IMR-90 (cell line): Measurements from ENCODE around the gene DHRS12. TPM values are rescaled to one million over a fixed set of nuclear protein-coding genes. Genes with fewer than 3 reads are reported as not detected.

Experiments used
- ATAC-seq: fragments of 200-7000 bp; cut with Tn5 transposase; 2 replicates; pipeline ENCODE4 v1.9.1; 2020; ENCODE audit warnings: low read depth, mild to moderate bottlenecking, moderate library complexity
- BruUV-seq: library from RNA; stranded (reverse); fragments of 400-500 nt; replicated peaks from 2 replicates; lab custom pipeline; 2021; lab: Mats Ljungman, UMichigan
- CTCF ChIA-PET: fragments of 300-600 bp; formaldehyde crosslinking; extraction: SDS; loops from one replicate; lab custom pipeline; 2021; ENCODE audit warnings: antibody characterized with exemption; lab: Yijun Ruan, JAX
- POLR2A ChIA-PET: fragments of 300-600 bp; sonication (Branson Sonifier 250); formaldehyde crosslinking; loops from one replicate; lab custom pipeline; 2022; ENCODE audit warnings: antibody characterized with exemption; ENCODE audit not compliant: unreplicated experiment; lab: Charles Lee
- DNase-seq: peaks from one replicate; pipeline ENCODE4 v3.0.0; 2013
- H2AFZ ChIP-seq: replicated peaks from 2 replicates; pipeline ENCODE3; 2013; ENCODE audit warnings: low read length, mild to moderate bottlenecking; ENCODE audit not compliant: poor library complexity
- H2AK5ac ChIP-seq: 2 replicates; pipeline ENCODE4 v1.6.1; 2013; ENCODE audit warnings: low read depth, low read length, inconsistent platforms
- H2AK9ac ChIP-seq: replicated peaks from 2 replicates; pipeline ENCODE3; 2013; ENCODE audit warnings: mild to moderate bottlenecking, low read depth, low read length, moderate library complexity; ENCODE audit not compliant: poor library complexity
- H2BK120ac ChIP-seq: 2 replicates; pipeline ENCODE4 v1.6.1; 2013; ENCODE audit warnings: low read depth, low read length, inconsistent platforms
- H2BK15ac ChIP-seq: 3 replicates; pipeline ENCODE4 v1.6.1; 2013; ENCODE audit warnings: low read depth, low read length, inconsistent platforms
- H2BK20ac ChIP-seq: 2 replicates; pipeline ENCODE4 v1.6.1; 2013; ENCODE audit warnings: low read depth, mild to moderate bottlenecking, inconsistent platforms, low read length, moderate library complexity
- H2BK5ac ChIP-seq: 2 replicates; pipeline ENCODE4 v1.6.1; 2013; ENCODE audit warnings: mild to moderate bottlenecking, low read depth, low read length, inconsistent platforms; ENCODE audit not compliant: poor library complexity, severe bottlenecking
- H3K14ac ChIP-seq: replicated peaks from 2 replicates; pipeline ENCODE4 v1.6.1; 2013; ENCODE audit warnings: low read depth, low read length, inconsistent platforms
- H3K18ac ChIP-seq: 2 replicates; pipeline ENCODE4 v1.6.1; 2013; ENCODE audit warnings: low read depth, low read length, control low read depth
- H3K23ac ChIP-seq: 2 replicates; pipeline ENCODE4 v1.6.1; 2013; ENCODE audit warnings: low read depth, low read length, inconsistent platforms
- H3K27ac ChIP-seq: 2 replicates; pipeline ENCODE4 v1.5.1; 2013; ENCODE audit warnings: mild to moderate bottlenecking, control low read depth, low read length; ENCODE audit not compliant: insufficient read depth
- H3K27me3 ChIP-seq: 2 replicates; pipeline ENCODE4 v1.6.1; 2013; ENCODE audit warnings: low read length; ENCODE audit not compliant: control insufficient read depth, insufficient read depth
- H3K36me3 ChIP-seq: 2 replicates; pipeline ENCODE4 v1.6.1; 2013; ENCODE audit warnings: low read length, mixed read lengths; ENCODE audit not compliant: control insufficient read depth, insufficient read depth
- H3K4ac ChIP-seq: 2 replicates; pipeline ENCODE4 v1.6.1; 2013; ENCODE audit warnings: low read depth, low read length, inconsistent platforms
- H3K4me1 ChIP-seq: 2 replicates; pipeline ENCODE4 v1.6.1; 2013; ENCODE audit warnings: low read length, mixed read lengths; ENCODE audit not compliant: control insufficient read depth, insufficient read depth
- H3K4me2 ChIP-seq: 2 replicates; pipeline ENCODE4 v1.6.1; 2013; ENCODE audit warnings: low read depth, mild to moderate bottlenecking, control low read depth, low read length, moderate library complexity
- H3K4me3 ChIP-seq: 2 replicates; pipeline ENCODE4 v1.5.1; 2013; ENCODE audit warnings: low read depth, mild to moderate bottlenecking, control low read depth, low read length, moderate library complexity; ENCODE audit not compliant: insufficient read depth
- H3K56ac ChIP-seq: 2 replicates; pipeline ENCODE4 v1.6.1; 2013; ENCODE audit warnings: low read length, inconsistent platforms; ENCODE audit not compliant: insufficient read depth; ENCODE audit errors: extremely low read depth
- H3K79me1 ChIP-seq, 2 experiments: 2 replicates each; pipeline ENCODE4 v1.6.1; 2013; ENCODE audit warnings: low read length in 2 of 2, inconsistent platforms in 1 of 2, low read depth in 1 of 2
- H3K9ac ChIP-seq: 2 replicates; pipeline ENCODE4 v1.6.1; 2013; ENCODE audit warnings: low read depth, low read length, control low read depth
- H3K9me1 ChIP-seq: 2 replicates; pipeline ENCODE4 v1.6.1; 2013; ENCODE audit warnings: low read length, inconsistent platforms; ENCODE audit not compliant: insufficient read depth
- H3K9me3 ChIP-seq: 2 replicates; pipeline ENCODE4 v1.6.1; 2013; ENCODE audit warnings: low read length; ENCODE audit not compliant: control insufficient read depth, insufficient read depth
- H4K20me1 ChIP-seq: 2 replicates; pipeline ENCODE4 v1.6.1; 2013; ENCODE audit warnings: low read length, inconsistent platforms; ENCODE audit not compliant: insufficient read depth
- H4K5ac ChIP-seq: 2 replicates; pipeline ENCODE4 v1.6.1; 2013; ENCODE audit warnings: mild to moderate bottlenecking, low read depth, low read length, control low read depth
- H4K8ac ChIP-seq, 2 experiments: 2 replicates each; pipeline ENCODE4 v1.6.1; 2013; ENCODE audit warnings: low read depth in 2 of 2, low read length in 2 of 2, control low read depth in 1 of 2, inconsistent platforms in 1 of 2
- H4K91ac ChIP-seq: 2 replicates; pipeline ENCODE4 v1.6.1; 2013; ENCODE audit warnings: low read depth, low read length, inconsistent platforms; ENCODE audit not compliant: insufficient read depth
- BHLHE40 ChIP-seq: fragments of 150-350 bp; IDR thresholded peaks from 2 replicates; pipeline ENCODE4 v1.6.1; 2016; ENCODE audit warnings: mild to moderate bottlenecking, low read depth, low read length
- CEBPB ChIP-seq: IDR thresholded peaks from 2 replicates; pipeline ENCODE4 v1.6.1; 2012; ENCODE audit warnings: low read depth, low read length, improper control_type of control experiment
- CHD1 ChIP-seq: IDR thresholded peaks from 2 replicates; pipeline ENCODE4 v1.6.1; 2012; ENCODE audit warnings: low read depth, low read length, improper control_type of control experiment
- CTCF ChIP-seq: conservative IDR thresholded peaks from 2 replicates; pipeline ENCODE4 v1.5.1; 2012; ENCODE audit warnings: mild to moderate bottlenecking, low read depth, low read length, improper control_type of control experiment
- ELK1 ChIP-seq: fragments of 150-350 bp; IDR thresholded peaks from 2 replicates; pipeline ENCODE4 v1.6.1; 2016; ENCODE audit warnings: low read depth, mild to moderate bottlenecking, low read length, moderate library complexity, borderline replicate concordance
- FOS ChIP-seq: fragments of 150-350 bp; IDR thresholded peaks from 2 replicates; pipeline ENCODE4 v1.6.1; 2016; ENCODE audit warnings: low read depth, low read length
- MAFK ChIP-seq: IDR thresholded peaks from 2 replicates; pipeline ENCODE4 v1.6.1; 2012; ENCODE audit warnings: low read depth, low read length, improper control_type of control experiment
- MAZ ChIP-seq: IDR thresholded peaks from 2 replicates; pipeline ENCODE4 v1.6.1; 2012; ENCODE audit warnings: low read depth, mild to moderate bottlenecking, low read length, improper control_type of control experiment, moderate library complexity, borderline replicate concordance
- MXI1 ChIP-seq: IDR thresholded peaks from 2 replicates; pipeline ENCODE4 v1.6.1; 2012; ENCODE audit warnings: low read depth, mild to moderate bottlenecking, low read length, moderate library complexity, borderline replicate concordance
- NFE2L2 ChIP-seq: fragments of 150-350 bp; IDR thresholded peaks from 2 replicates; pipeline ENCODE4 v1.6.1; 2016; ENCODE audit warnings: low read depth, mild to moderate bottlenecking, low read length
- POLR2A ChIP-seq: IDR thresholded peaks from 2 replicates; pipeline ENCODE4 v1.6.1; 2012; ENCODE audit warnings: mild to moderate bottlenecking, low read depth, low read length
- RAD21 ChIP-seq: IDR thresholded peaks from 2 replicates; pipeline ENCODE4 v1.6.1; 2012; ENCODE audit warnings: low read length, improper control_type of control experiment
- RCOR1 ChIP-seq: IDR thresholded peaks from 2 replicates; pipeline ENCODE4 v1.6.1; 2012; ENCODE audit warnings: mild to moderate bottlenecking, low read length, improper control_type of control experiment; ENCODE audit not compliant: insufficient replicate concordance
- RFX5 ChIP-seq: IDR thresholded peaks from 2 replicates; pipeline ENCODE4 v1.8.0; 2012; ENCODE audit warnings: low read depth, mild to moderate bottlenecking, low read length, moderate library complexity
- SMC3 ChIP-seq: fragments of 150-350 bp; IDR thresholded peaks from 2 replicates; pipeline ENCODE4 v1.6.1; 2016; ENCODE audit warnings: low read depth, mild to moderate bottlenecking, antibody characterized with exemption, low read length, moderate library complexity
- USF2 ChIP-seq: fragments of 150-350 bp; IDR thresholded peaks from 2 replicates; pipeline ENCODE4 v1.6.1; 2017; ENCODE audit warnings: mild to moderate bottlenecking, antibody characterized with exemption, low read length, low read depth
- WGBS, 2 experiments: methylation state at CpG; one replicate each; pipeline versions ENCODE4 v1.1.5 to v1.1.7; 2013; ENCODE audit warnings: missing lambda C conversion rate in 2 of 2; ENCODE audit not compliant: insufficient read length in 1 of 2; ENCODE audit errors: extremely low coverage in 2 of 2; 5-methylcytosine and 5-hydroxymethylcytosine counted together
- dilution Hi-C: fragments of 300-500 bp; cut with HindIII; formaldehyde crosslinking; loops from one replicate; pipeline ENCODE4 v1.14.3; 2018; ENCODE audit warnings: low sequenced_read_pairs; ENCODE audit not compliant: unreplicated experiment
- in situ Hi-C: fragments of 300-500 bp; cut with MboI; formaldehyde crosslinking; loops from 3 replicates; pipeline ENCODE4 v1.14.3; 2019; ENCODE audit warnings: low sequenced_read_pairs, inconsistent platforms, mixed read lengths
- intact Hi-C: fragments of 100-400 bp; cut with micrococcal nuclease; formaldehyde crosslinking; loops from 2 replicates; pipeline ENCODE4 v1.10.0; 2022
- polyA plus RNA-seq, 3 experiments: library from polyadenylated mRNA; depleted of rRNA; stranded (reverse); fragments of >200 nt; gene quantifications; 2 replicates each; pipeline ENCODE4 v1.2.3, GENCODE V29; 2012; ENCODE audit warnings: low replicate concordance in 1 of 3
- total RNA-seq: library from RNA; depleted of rRNA; stranded (reverse); fragments of >200 nt; gene quantifications from 2 replicates; pipeline ENCODE4 v1.2.3, GENCODE V29; 2012

DHRS12 gene
- total and polyA plus RNA-seq, 2 of the 4 experiments (the other 2 are of a cell fraction): 1.3 to 1.6 TPM

- ATAC-seq: no peak
- no peak overlapping the region for H3K27ac ChIP-seq
Measured at GRCh38 chr13:51778392-51778791, 25.6 kb downstream of the DHRS12 start.

More at GRCh38 chr13:51778392-51778791, 25.6 kb downstream of the DHRS12 start:
- no peaks in the 10 kb centered on the region for H3K4me1 ChIP-seq
- H4K91ac ChIP-seq: no peak overlapping the region
- no peak for DNase-seq
- H3K4me3 ChIP-seq: no peak overlapping the region
- H2AK9ac ChIP-seq: no peak overlapping the region
- TF ChIP-seq RCOR1: no peak
- no peak for TF ChIP-seq POLR2A
- TF ChIP-seq CTCF: no peak
- TF ChIP-seq RAD21: no peak
- no peak for TF ChIP-seq MAZ
- TF ChIP-seq BHLHE40: no peak
- TF ChIP-seq CHD1: no peak
- no peak for TF ChIP-seq ELK1
- TF ChIP-seq FOS: no peak
- no peak for TF ChIP-seq SMC3
- no peak for TF ChIP-seq RFX5
- TF ChIP-seq MAFK: no peak
- no peak for TF ChIP-seq MXI1
- no peak for TF ChIP-seq NFE2L2
- no peak for TF ChIP-seq USF2
- TF ChIP-seq CEBPB: no peak
- ChIA-PET CTCF (no interaction called here), POLR2A (no interaction called here)
- intact Hi-C loops: no loop called here
- no peak overlapping the region for H3K18ac ChIP-seq
- no peak overlapping the region for H3K4ac ChIP-seq
- no peak overlapping the region for H2BK120ac ChIP-seq
- dilution Hi-C loops: no loop called here
- no peaks in the 10 kb centered on the region for H3K9me3 ChIP-seq
- H4K5ac ChIP-seq: no peak overlapping the region
- H4K20me1 ChIP-seq: no peaks in the 10 kb centered on the region
- no peak overlapping the region for H2BK5ac ChIP-seq
- no peak overlapping the region for H2AFZ ChIP-seq
- WGBS, 2 experiments: no CpG with 5 or more reads among the region's 11 CpGs
- H3K9ac ChIP-seq: no peak overlapping the region
- peaks cover 9% of the 10 kb centered on the region for H3K27me3 ChIP-seq
- no TSS peak for BruUV-seq
- no peak overlapping the region for H3K14ac ChIP-seq
- H2BK20ac ChIP-seq: no peak overlapping the region
- H2AK5ac ChIP-seq: no peak overlapping the region
- H3K79me1 ChIP-seq: no peaks in the 10 kb centered on the region
- H3K4me2 ChIP-seq: no peak overlapping the region
- H4K8ac ChIP-seq: no peak overlapping the region
- H3K9me1 ChIP-seq: peaks cover 4% of the 10 kb centered on the region; the same call in 1 of the 2 replicates
- no peak overlapping the region for H3K23ac ChIP-seq
- H2BK15ac ChIP-seq: no peak overlapping the region
- H3K36me3 ChIP-seq: no peaks in the 10 kb centered on the region
- H3K56ac ChIP-seq: no peak overlapping the region
- in situ Hi-C loops: no loop called here
